ENCODE data around the gene PFKP. TPM values are rescaled to one million over a fixed set of nuclear protein-coding genes. Genes with fewer than 3 reads are reported as not detected.
A peak's percentile ranks its signal among the peaks of the same experiment; 100 is the strongest.

Gene PFKP
- total RNA-seq, 1 experiment from 2014 or later, result 268 TPM

DNA sequence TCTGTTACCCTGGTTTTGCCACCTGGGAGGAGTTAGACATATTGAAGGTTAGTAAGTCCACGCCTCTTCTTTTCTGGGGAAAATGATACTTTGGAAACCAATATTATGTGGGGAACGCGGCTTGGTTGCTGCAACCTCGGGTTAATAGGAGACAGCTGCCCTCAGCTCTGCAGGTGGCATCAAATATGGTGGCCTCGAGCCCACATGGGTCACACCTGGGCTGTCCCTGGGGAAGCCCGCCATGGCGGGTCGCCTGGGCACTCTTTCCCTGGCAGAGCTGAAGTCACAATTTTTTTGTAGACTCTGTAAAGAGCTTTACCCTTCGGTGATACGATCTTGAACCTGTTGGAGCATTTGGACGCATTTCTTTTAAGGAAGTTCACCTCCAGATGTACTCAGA is 2.5 kb downstream of the PFKP start:
- no peak for DNase-seq (ENCODE audit: low read depth)

DNA sequence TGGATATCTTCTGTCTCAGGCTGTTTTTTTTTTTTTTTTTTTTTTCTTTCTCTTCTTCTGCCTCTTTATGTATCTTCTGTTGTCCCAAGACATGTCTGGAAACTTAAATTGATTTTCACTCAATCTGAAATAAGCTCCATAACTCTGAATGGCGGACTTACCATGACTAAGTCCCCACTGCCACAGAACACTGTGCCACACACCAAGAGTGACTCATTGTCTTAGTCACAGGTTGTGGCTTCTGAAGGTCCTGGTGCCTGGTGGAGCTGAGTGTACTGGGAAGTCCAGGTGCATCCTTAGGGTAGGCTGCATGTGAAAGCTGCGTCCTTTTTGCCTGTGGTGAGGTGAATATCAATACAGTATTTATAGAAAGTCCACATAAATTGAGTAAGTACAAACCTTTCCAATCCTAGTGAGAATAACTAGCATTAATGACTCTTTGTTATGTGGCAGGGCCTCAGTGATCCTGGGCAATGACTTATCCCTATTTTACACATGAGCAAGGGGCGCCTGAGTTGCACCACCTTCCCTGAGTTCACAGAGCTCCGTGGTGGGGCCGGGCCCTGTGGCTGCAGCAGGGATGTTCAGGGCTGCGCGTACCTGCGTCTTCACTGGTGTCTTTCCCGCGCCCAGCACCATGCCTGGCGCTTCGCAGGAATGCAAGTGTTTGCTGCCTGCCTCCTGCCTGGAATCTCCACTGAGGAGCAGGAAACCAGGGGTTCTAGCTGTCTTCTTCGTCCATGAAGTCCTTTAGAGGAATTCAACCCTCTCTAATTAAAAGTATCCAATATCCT is 4.3 kb downstream of the PFKP start:
- DNase-seq (ENCODE audit: low read depth), result peak; percentile 96

- DNase-seq (ENCODE audit: low read depth), result no peak
Observed at GRCh38 chr10:3072641-3073360, 5.5 kb downstream of the PFKP start.

GRCh38 chr10:3074145-3074665 is 6.9 kb downstream of the PFKP start:
- peak; percentile 34 for DNase-seq (ENCODE audit: low read depth)

DNA sequence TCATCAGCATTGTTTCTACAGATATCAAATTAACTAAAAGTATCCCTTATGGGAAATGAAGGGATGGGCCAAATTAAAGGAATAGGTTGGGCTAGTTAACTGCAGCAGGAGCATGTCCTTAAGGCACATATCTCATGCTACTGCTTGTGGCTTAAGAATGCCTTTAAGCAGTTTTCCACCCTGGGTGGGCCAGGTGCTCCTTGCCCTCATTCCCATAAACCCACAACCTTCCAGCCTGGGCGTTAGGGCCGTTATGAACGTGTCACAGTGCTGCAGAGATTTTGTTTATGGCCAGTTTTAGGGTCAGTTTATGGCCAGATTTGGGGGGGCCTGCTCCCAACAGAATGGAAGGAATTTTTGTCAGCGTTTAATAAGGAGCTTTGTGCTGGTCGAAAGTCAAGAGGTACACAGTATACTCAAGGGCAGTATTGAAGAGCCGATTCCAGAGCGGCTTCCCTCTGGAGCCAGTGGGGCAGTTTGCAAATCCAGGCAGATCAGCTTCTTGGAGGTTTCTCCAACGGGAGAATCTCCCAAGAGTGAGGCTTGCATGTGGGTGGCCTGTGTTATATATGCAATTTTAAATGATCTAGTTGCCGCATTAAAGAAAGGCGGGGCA is 7.7 kb downstream of the PFKP start:
- no peak for DNase-seq (ENCODE audit: low read depth)

DNA sequence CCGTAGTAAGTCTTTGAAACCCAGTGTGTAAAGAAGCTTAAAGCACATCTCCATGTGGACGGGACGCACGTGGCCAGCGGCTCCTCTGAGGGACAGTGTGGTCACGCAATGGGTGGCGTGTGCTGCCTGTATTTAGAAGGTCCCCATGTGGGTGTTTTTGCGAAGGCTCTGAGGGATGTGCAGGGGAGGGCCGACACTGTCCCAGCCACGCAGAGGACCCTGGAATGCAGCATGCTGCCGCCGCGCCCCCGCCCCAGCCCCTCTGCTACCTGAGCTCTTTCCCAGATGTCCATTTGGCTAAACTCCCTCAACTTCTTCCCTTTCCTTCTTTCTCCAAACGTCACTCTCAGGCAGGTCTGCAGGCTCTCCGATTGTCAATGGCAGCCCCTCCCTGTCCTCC is 8.8 kb downstream of the PFKP start:
- no peak for DNase-seq (ENCODE audit: low read depth)

- no peak for DNase-seq (ENCODE audit: low read depth)
Observed at GRCh38 chr10:3077509-3077908, 10.2 kb downstream of the PFKP start.

DNA sequence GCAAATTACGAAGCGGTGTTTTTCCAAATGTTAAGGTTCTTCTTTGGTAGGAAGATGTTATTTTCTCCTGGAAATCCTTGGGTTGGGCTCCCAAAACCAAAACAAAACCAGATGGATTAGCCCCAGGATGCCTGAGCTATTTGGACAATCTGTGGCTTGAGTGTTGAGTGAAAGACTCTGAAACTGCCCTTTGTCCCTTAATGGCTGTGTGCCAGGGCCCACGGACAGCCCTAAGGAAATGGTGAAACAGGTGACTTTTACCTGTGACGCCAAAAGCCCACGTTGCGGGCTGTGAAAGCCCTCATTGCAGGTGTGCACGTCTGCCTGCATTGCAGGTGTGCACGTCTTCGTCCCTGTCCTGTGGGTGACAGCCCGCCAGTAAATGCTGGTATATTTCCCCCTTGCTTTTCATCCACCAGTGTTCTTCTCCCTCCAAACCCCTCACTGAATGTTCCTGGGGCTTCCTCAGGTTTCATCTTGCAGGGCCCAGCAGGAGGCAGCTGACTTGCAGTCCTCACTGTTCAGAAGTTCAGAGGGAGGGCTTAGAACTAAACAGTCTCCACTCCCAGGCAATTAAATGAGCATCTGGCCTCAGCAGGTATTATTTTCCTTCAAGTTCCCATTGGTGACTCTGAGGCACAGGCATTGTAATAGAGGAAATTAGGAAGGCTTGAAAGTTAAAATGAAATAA is 10.7 kb downstream of the PFKP start:
- no peak for DNase-seq (ENCODE audit: low read depth)

DNA sequence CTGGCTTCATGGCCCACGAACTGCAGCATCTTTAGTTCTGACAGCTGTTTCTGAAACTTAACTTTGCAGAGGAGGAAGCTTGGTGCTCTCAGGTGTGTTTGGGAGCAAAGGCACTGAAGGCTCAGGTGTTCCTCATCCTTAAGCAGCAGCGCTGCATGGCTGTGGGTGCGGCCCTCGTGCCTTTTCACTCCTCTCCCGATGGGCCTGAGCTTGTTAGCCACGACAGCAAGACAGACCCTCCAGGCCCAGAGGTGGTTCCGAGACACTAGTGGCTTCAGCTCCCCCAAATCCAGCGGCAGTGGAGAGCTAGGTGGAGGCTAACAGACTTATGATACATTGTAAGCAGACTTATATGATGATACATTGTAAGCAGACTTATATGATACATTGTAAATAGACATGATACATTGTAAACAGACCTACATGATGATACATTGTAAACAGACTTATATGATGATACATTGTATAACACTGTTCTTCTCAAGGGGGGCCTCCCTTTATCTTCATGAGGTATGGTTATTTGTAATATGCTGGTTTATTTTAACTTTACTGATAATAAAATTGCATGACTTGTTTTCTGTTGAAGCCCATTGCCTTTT is 14.1 kb downstream of the PFKP start:
- DNase-seq (ENCODE audit: low read depth), result no peak

GRCh38 chr10:3082290-3082689 is 14.9 kb downstream of the PFKP start:
- DNase-seq (ENCODE audit: low read depth), result no peak

GRCh38 chr10:3085785-3086567 is 18.6 kb downstream of the PFKP start:
- no peak for DNase-seq (ENCODE audit: low read depth)

DNA sequence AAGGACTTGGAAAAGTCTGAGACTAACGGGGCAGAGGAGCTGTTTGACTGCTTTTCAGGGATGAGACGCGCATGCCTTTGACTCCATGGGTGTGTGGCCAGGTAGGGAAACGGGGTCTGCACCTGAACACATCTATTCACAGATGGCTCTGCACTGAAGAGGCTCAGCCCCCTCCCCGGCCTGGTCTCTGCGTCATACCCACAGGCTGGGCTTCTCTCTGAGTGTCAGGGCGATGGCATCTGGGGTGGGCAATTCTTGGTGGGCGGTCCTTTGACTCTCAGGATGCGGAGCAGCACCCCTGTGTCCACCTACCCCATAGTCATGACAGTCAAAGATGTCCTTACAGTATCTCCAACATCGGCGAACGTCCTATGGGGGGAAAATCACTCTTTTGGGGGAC is 23.0 kb downstream of the PFKP start:
- no peak for DNase-seq (ENCODE audit: low read depth)

GRCh38 chr10:3090914-3091787 is 23.8 kb downstream of the PFKP start:
- DNase-seq (ENCODE audit: low read depth), result peak; percentile 83

GRCh38 chr10:3091921-3092320 is 24.6 kb downstream of the PFKP start:
- no peak for DNase-seq (ENCODE audit: low read depth)

GRCh38 chr10:3093996-3094395 is 26.6 kb downstream of the PFKP start:
- no peak for DNase-seq (ENCODE audit: low read depth)

DNA sequence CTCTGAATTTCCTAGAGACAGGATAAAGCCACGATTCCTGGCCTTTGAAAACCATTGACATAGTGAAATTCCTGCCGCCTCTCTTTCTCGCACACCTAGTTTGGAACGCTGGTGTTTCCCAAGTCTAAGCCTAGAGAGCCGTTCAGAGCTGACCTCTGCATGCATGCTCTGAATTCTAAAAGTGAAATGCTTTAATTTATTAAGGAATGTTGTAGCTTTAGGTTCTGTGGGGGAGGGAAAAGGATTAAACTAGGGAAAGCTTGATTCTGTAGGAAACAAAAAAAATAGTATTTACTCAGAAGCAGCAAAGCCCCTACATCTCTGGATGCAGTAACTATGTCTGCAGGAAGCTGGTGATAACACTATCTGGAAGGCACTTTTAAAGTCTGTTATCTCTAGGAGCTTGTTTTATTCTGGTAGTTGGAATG is 27.3 kb downstream of the PFKP start:
- no peak for DNase-seq (ENCODE audit: low read depth)

DNA sequence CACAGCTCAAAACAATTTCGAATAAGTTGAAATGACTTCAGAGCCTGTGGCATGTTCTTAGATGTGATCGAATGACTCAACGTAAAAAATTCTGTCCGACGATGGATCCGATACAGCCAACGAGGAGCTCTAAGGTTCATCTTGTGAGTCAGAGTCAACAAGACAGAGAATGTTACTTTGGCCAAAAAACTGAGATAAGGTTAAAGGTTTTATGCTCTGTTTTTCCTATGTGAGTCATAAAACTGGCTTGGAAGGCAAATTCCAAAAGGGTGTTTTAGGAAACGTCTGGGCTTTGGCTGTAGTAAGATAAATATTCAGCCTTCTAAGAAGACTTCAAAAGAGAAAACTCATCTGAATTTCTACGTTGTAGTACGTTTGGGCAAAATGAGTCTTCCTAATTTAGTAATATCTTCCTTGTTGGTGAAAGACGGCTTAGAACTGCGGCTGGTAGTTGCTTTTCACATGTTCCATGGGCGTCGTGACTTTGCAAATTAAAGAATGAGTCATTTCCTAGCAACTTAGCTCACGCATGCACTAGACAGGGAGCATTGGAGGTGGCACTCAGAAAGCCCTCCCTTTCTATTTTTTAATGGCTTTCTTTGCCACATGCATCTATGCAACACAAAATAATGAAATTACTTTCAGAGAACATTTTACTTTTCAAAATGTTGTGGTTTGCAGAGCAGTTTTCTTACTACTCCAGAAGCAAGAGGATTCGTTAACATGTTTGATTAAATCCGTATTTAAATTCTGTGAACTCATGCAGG is 28.2 kb downstream of the PFKP start:
- DNase-seq (ENCODE audit: low read depth), result peak; percentile 100

GRCh38 chr10:3096149-3096548 is 28.8 kb downstream of the PFKP start:
- peak; percentile 78 for DNase-seq (ENCODE audit: low read depth)

DNA sequence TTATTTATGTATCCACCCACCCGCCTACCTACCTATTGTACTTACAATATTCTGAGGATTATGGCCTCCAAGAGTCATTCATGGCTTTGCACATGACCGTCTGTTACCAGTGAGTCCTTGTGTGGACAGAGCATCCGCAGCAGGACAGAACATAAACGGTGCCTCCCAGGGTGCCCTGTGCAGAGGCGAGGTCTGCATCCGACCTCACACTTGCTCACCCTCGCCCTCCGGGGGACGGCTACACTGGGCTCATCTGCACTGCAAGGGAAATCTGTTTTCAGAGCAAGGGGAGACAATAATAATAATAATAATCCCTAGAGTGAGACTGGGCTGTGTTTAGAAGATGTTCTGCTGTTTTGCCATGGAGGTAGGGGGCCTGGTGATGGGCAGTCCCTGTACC is 29.8 kb downstream of the PFKP start:
- DNase-seq (ENCODE audit: low read depth), result no peak
